ENCODE results near the gene CYP26A1. TPM values are rescaled to one million over a fixed set of nuclear protein-coding genes. Genes with fewer than 3 reads are reported as not detected.

CYP26A1 gene
- polyA plus RNA-seq, 5 donors: 0.15 to 0.40 (median 0.30) TPM; not detected in 1

DNA sequence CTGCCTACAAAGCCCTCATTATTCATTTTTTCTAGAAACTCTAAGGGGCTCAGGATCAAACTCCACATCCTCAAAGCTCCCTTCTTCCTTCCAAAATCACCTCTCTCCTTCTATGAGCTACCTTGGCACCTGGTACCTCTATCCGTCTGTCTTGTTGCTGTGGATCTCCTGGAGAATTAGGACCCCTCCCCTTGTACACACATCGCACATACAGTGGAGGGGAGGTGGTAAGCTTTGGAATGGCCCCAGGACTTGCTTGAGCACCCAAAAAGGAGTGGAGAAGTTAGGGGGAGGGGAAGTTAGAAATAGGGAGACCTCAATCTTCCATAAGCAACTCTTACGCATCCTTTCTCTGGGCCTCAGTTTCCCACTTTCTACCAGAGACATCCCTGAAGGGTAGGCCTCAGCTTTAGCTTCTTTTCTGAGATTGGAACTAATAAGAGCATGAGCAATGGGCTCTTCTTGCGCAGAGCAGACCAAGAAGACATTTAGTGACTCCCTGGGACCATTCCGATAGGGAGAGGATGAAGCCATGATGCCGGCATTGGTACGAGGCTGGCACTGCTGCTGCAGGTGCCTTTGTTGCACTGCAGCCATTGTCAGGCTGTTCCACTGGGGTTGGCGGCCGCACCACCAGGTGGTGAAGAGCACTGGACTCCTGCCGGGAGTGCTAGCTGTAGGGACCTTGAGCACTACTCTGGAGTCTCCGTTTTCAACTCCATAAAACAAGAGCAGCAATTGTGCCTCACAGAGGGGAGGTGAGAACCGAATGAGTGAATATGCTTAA is 8.6 kb upstream of the CYP26A1 start:
- no peak for DNase-seq

DNA sequence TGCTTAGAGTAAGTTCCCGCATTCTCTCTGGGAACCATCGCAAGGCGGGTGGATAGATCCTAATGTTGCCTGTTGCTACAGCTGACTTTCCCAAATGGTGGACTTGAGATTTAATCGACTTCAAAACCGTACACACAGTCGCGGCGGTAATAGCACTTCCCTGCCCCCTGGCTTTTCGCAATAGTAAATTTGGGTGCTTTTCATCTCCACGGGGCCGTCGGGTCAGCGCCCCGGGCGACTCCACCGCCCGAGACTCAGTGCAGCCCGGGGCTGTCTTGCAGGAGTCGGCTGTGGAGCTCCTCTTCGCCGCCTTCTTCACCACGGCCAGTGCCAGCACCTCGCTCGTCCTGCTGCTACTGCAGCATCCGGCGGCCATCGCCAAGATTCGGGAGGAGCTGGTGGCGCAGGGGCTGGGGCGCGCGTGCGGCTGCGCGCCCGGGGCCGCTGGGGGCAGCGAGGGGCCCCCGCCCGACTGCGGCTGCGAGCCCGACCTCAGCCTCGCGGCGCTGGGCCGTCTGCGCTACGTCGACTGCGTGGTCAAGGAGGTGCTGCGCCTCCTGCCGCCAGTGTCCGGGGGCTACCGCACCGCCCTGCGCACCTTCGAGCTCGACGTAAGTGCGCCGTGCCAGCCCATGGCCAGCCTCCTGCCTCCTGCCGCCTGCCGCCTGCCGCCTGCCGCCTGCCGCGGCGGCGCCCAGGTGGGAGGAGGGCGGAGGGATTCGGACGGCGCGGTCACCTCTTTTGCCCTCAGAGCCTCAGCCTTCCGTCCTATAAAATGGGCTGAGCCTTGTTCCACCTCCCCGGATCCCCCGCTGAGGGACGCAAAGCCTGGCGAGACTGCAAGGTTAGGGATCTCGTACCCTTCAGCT is 7.8 kb upstream of the CYP26A1 start:
- DNase-seq: no peak

GRCh38 chr10:93066544-93066913 is 7.2 kb upstream of the CYP26A1 start:
- no peak for DNase-seq

DNA sequence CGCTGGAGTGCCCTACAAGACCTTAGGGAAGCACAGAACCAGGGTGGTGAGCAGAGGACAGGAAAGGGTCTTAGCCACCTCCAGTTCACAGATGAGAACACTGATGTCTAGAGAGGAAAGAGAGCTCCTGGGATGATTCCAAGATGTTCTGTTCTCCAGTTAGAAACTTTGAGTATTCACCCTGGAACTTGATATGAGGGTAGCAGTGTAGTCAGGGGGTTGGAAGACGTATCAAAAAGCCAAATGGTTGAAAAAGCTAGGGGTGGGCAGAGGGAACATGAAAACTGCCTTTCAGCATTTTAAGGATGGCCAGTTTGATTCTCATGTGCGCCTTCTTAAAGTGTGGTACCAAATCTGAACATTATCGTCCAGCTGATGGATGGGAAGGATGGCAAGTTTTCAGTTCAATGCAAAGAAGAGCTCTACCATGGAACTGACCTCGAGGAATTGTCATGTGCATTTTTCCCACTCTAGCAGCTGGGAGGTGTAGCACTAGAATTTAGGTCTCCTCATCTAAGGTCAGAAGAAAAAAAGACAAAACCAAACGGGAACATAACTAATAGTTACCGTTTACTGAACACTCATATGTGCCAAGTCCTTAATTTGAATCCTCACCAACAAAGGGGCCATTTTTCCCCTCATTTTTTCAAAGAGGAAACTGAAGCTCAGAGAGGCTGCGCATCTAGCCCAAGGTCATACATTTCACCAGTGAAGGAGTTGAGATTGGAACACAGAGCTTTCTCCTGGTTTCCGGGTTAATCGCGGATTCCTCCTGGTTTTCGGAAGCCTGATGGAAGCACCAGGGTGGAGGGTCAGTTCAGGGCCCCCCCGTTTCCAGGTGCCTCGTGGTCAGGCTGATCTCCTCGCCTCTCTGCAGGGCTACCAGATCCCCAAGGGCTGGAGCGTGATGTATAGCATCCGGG is 6.0 kb upstream of the CYP26A1 start:
- DNase-seq: no peak

- DNase-seq: no peak
Observed at GRCh38 chr10:93068411-93069244, 5.1 kb upstream of the CYP26A1 start.

GRCh38 chr10:93069245-93069561 is 4.5 kb upstream of the CYP26A1 start:
- no peak for DNase-seq

- no peak for DNase-seq
Observed at GRCh38 chr10:93070378-93071176, 3.1 kb upstream of the CYP26A1 start.

DNA sequence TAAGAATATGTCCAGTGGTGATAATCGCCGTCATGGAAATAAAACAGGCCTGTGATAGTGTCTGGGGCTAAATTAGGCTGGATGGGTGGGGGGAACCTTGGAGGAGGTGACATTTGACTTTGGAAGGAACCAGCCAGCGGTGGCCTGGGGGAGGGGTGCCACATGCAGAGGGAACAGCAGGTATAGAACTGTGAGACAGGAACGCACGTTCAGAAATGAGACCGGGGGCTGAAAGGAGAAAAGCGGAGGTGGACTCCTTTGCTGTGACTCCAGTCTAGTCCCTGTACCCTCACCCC is 2.6 kb upstream of the CYP26A1 start:
- DNase-seq: no peak

GRCh38 chr10:93071674-93072224 is 1.9 kb upstream of the CYP26A1 start:
- no peak for DNase-seq

GRCh38 chr10:93072225-93072712 is 1.4 kb upstream of the CYP26A1 start:
- no peak for DNase-seq

DNA sequence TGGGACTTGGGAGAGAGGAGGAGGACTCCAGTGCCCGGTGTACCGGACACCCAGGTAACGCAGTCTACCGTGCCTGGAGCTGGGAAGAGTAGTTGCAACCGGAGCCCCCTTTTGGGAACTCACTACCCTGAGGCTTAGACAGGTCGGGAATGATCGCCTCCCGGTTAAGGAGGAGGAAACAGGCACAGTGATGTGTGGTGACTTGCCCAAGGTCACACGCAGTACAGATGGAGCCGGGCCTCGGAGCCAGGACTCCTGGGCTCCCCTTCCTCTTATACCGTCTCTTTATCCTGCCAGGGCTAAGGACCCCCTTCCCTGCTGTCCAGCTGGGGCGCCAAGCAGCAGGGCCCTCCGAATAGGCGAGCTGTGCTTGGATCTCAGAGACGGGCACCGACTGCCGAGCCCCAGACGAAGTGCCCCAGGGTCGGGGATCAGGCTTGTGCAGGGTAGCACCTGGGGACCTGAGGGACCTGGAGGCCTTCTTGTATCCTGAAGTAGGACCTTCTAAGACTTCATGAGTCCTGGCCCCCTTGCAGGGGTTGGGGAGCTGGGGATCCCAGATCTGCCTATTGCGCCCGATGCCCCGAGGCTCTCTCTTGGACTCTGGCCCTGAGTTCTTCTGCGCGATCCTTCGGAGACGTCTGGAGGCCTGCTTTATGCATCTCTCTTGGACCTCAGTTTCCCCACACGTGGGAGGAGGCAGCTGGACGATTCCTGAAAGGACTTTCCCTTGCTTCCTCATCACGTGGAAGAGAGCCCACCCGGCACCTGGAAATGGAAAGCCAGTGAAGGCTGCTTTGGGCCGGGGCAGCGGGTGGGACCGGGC is 767 bp upstream of the CYP26A1 start:
- no peak for DNase-seq

DNA sequence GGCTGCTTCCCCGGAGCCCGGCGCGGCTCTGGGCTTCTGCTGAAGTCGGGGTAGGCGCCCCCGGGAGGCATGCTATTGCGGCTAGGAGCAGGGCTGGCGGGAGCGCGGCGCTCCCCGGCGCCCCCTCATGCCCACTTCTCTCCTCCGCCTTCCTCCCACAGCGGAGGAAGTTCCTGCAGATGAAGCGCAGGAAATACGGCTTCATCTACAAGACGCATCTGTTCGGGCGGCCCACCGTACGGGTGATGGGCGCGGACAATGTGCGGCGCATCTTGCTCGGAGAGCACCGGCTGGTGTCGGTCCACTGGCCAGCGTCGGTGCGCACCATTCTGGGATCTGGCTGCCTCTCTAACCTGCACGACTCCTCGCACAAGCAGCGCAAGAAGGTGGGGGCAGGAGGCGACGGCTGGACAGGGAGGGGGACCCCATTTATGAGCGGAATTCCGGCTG is 479 bp downstream of the CYP26A1 start:
- no peak for DNase-seq

- no peak for DNase-seq
Observed at GRCh38 chr10:93074597-93075368, 1.1 kb downstream of the CYP26A1 start.

DNA sequence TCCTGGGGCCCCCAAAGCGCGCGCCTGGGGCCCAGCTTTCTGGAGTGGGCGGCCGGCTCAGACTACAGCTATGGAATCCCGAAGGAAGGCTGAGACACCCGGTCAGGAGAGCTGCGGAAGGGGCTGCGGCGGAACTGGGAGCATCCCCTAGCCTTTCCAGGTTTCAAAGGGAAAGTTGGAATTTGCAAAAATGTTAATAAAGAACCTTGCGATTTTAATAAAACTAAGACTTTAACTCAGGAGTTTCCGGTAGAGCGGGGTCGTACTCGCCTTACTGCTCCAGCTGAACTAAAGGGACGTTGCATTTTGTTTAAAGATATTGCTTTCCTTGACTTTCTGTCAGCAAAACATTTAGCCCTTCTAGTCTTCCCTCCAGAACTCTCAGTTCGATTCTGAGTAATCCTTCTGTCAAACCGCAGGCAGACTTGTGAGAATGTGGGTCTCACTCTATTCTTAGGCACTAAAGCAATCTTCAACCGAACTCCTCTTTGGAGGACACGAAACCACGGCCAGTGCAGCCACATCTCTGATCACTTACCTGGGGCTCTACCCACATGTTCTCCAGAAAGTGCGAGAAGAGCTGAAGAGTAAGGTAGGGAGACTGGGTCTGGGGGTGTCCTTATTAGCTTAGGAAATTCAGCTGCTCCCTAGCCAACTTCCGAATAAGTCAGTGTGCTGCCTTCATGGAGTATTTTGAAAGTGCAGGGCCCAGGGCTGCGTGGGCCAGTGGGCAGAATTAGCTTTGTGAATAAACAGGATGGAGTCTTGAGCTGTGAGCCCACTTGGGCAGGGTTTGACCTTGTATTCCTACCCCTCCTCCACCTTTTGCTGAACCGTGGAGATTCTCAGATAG is 1.9 kb downstream of the CYP26A1 start:
- DNase-seq: no peak

DNA sequence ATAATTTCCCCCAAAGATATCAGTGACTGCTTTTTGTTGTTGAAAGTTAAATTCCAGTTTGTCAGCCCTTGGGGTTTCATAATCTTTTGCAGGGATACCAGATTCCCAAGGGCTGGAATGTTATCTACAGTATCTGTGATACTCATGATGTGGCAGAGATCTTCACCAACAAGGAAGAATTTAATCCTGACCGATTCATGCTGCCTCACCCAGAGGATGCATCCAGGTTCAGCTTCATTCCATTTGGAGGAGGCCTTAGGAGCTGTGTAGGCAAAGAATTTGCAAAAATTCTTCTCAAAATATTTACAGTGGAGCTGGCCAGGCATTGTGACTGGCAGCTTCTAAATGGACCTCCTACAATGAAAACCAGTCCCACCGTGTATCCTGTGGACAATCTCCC is 3.2 kb downstream of the CYP26A1 start:
- DNase-seq: no peak

DNA sequence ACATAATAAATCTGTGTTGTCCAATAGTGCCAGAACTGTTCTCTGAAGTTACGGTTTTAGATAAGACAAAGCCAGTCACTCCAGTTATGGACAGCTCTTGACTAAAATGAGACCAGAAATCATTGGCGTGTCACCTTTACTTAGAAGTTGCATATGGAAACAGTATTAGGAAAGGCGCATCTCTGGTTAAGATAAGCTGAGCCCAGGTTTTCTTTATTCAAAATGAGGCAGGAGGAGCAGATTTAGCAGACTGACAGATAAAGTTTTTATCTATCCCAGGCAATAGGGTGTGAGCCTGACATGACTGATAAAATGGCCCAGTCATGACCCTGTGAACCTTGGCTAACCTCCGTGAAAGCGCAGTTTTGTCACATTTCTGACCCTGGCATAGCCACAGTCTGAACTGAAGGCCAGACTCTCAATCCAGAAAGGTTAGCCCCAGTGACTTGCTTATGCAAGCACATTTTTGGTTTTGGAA is 4.2 kb downstream of the CYP26A1 start:
- DNase-seq: no peak

All from right lung (tissue), 5 donors.